Right kidney (tissue), 1 donor: ENCODE data around the gene SAAL1.

Experiments used
- DNase-seq: peaks from one replicate; pipeline ENCODE4 v3.0.0-alpha.2; 2016

Gene SAAL1

GRCh38 chr11:18088966-18089365, 16.9 kb downstream of the SAAL1 start:
- no peak for DNase-seq

- DNase-seq: no peak
Measured at GRCh38 chr11:18088366-18088765, 17.5 kb downstream of the SAAL1 start.

- DNase-seq: no peak
Measured at GRCh38 chr11:18081551-18081950, 24.3 kb downstream of the SAAL1 start.

GRCh38 chr11:18080451-18080850, 25.4 kb downstream of the SAAL1 start:
- DNase-seq: no peak

GRCh38 chr11:18078909-18079308, 27.0 kb downstream of the SAAL1 start:
- no peak for DNase-seq

- no peak for DNase-seq
Measured at GRCh38 chr11:18075444-18075843, 30.4 kb downstream of the SAAL1 start.

- no peak for DNase-seq
Measured at GRCh38 chr11:18071098-18071705, 34.7 kb downstream of the SAAL1 start.

- no peak for DNase-seq
Measured at GRCh38 chr11:18067372-18067771, 38.5 kb downstream of the SAAL1 start.

GRCh38 chr11:18066626-18067025, 39.3 kb downstream of the SAAL1 start:
- no peak for DNase-seq

- no peak for DNase-seq
Measured at GRCh38 chr11:18065572-18065971, 40.3 kb downstream of the SAAL1 start.

GRCh38 chr11:18064450-18065054, 41.3 kb downstream of the SAAL1 start:
- no peak for DNase-seq

- DNase-seq: no peak
Measured at GRCh38 chr11:18063862-18064434, 41.9 kb downstream of the SAAL1 start.

GRCh38 chr11:18063125-18063524, 42.8 kb downstream of the SAAL1 start:
- no peak for DNase-seq

- DNase-seq: no peak
Measured at GRCh38 chr11:18061351-18061750, 44.5 kb downstream of the SAAL1 start.

GRCh38 chr11:18056561-18057181, 49.2 kb downstream of the SAAL1 start:
- DNase-seq: no peak

- DNase-seq: no peak
Measured at GRCh38 chr11:18054511-18055103, 51.3 kb downstream of the SAAL1 start.

- no peak for DNase-seq
Measured at GRCh38 chr11:18050848-18051247, 55.0 kb downstream of the SAAL1 start.

- DNase-seq: peak; percentile 23
Measured at GRCh38 chr11:18046116-18046777, 59.6 kb downstream of the SAAL1 start, which contains the start of gene TPH1. Gene TPH1, minus strand, starts transcription at chr11:18046269. Its CDS starts 5,507 bp downstream, at chr11:18040762.

- no peak for DNase-seq
Measured at GRCh38 chr11:18036456-18036855, 69.4 kb downstream of the SAAL1 start.
